B cell (primary cell): ENCODE data around the gene GOSR2. TPM values are rescaled to one million over a fixed set of nuclear protein-coding genes. Genes with fewer than 3 reads are reported as not detected.

Experiments
- ATAC-seq: fragments of 200-7000 bp; cut with Tn5 transposase; one replicate; pipeline ENCODE4 v1.10.0; 2021; ENCODE audit warnings: low read depth, mild to moderate bottlenecking, moderate number of reproducible peaks, moderate library complexity
- CTCF ChIA-PET: fragments of 350-600 bp; sonication (Branson Sonifier 250); formaldehyde crosslinking; loops from one replicate; lab custom pipeline; 2021; ENCODE audit warnings: antibody characterized with exemption, inconsistent platforms; lab: Charles Lee
- POLR2A ChIA-PET: fragments of 350-600 bp; sonication (Branson Sonifier 250); formaldehyde crosslinking; loops from one replicate; lab custom pipeline; 2021; ENCODE audit warnings: antibody characterized with exemption; lab: Charles Lee
- DNase-seq: peaks from one replicate; pipeline ENCODE4 v3.0.0; 2013
- H2AFZ ChIP-seq: 2 replicates; pipeline ENCODE4 v1.6.1; 2012; ENCODE audit warnings: mild to moderate bottlenecking, low read depth, low read length; ENCODE audit not compliant: insufficient read depth, poor library complexity, severe bottlenecking
- H3K27ac ChIP-seq, 2 donors: 1 replicate in 1 of 2; 2 replicates in 1 of 2; pipeline ENCODE4 v1.5.1; 2012 to 2013; ENCODE audit warnings: low read length in 2 of 2, mild to moderate bottlenecking in 2 of 2, moderate library complexity in 1 of 2
- H3K27me3 ChIP-seq, 4 experiments: fragments of 200-600 bp in 1 of 4; sonication (generic) in 1 of 4; replicated peaks in 1 of 4; 1 replicate in 2 of 4; 2 replicates in 2 of 4; pipeline versions ENCODE4 v1.6.1 to v1.7.0; 2013 to 2016; ENCODE audit warnings: low read length in 3 of 4, mild to moderate bottlenecking in 2 of 4, mixed read lengths in 1 of 4, moderate library complexity in 1 of 4; ENCODE audit not compliant: insufficient read depth in 4 of 4, control insufficient read depth in 3 of 4; ENCODE audit errors: control extremely low read depth in 1 of 4
- H3K36me3 ChIP-seq, 2 experiments: replicated peaks in 1 of 2; 1 replicate in 1 of 2; 2 replicates in 1 of 2; pipeline versions ENCODE4 v1.6.1 to v1.7.1; 2013; ENCODE audit warnings: low read length in 1 of 2; ENCODE audit not compliant: insufficient read depth in 2 of 2, control insufficient read depth in 1 of 2; ENCODE audit errors: control extremely low read depth in 1 of 2, extremely low read depth in 1 of 2
- H3K4me1 ChIP-seq, 2 donors: fragments of 200-600 bp in 1 of 2; sonication (generic) in 1 of 2; 1 replicate in 1 of 2; 2 replicates in 1 of 2; pipeline versions ENCODE4 v1.5.1 to v1.6.1; 2013 to 2017; ENCODE audit warnings: low read length in 2 of 2; ENCODE audit not compliant: control insufficient read depth in 2 of 2, insufficient read depth in 2 of 2
- H3K4me2 ChIP-seq: replicated peaks from 2 replicates; pipeline ENCODE3; 2012; ENCODE audit warnings: mild to moderate bottlenecking, low read depth, low read length; ENCODE audit not compliant: poor library complexity, severe bottlenecking
- H3K4me3 ChIP-seq, 5 experiments: fragments of 200-600 bp in 1 of 5; sonication (generic) in 1 of 5; 1 replicate in 3 of 5; 2 replicates in 2 of 5; pipeline versions ENCODE4 v1.5.1 to v1.7.0; 2011 to 2016; ENCODE audit warnings: low read length in 4 of 5, mild to moderate bottlenecking in 4 of 5, low read depth in 2 of 5, control low read depth in 1 of 5, moderate library complexity in 1 of 5; ENCODE audit not compliant: insufficient read depth in 1 of 5; ENCODE audit errors: control extremely low read depth in 1 of 5, extremely low read depth in 1 of 5
- H3K79me2 ChIP-seq: fragments of 200-600 bp; sonication (generic); one replicate; pipeline ENCODE4 v1.6.0; 2016; ENCODE audit warnings: low read length; ENCODE audit not compliant: control insufficient read depth, insufficient read depth
- H3K9ac ChIP-seq: fragments of 200-600 bp; sonication (generic); 2 replicates; pipeline ENCODE4 v1.6.1; 2017; ENCODE audit warnings: mild to moderate bottlenecking, low read length, moderate library complexity
- H3K9me3 ChIP-seq, 3 donors: one replicate each; pipeline versions ENCODE4 v1.6.1 to v1.7.1; 2013; ENCODE audit warnings: low read length in 2 of 3; ENCODE audit not compliant: control insufficient read depth in 2 of 3, insufficient read depth in 1 of 3; ENCODE audit errors: control extremely low read depth in 1 of 3
- H4K20me1 ChIP-seq: 2 replicates; pipeline ENCODE4 v1.6.0; 2012; ENCODE audit warnings: mild to moderate bottlenecking, low read length; ENCODE audit not compliant: insufficient read depth, control insufficient read depth, poor library complexity, severe bottlenecking
- H3K27ac Mint-ChIP-seq: one replicate; pipeline ENCODE4 v1.8.0; 2021; ENCODE audit warnings: mixed read lengths
- H3K27me3 Mint-ChIP-seq: one replicate; pipeline ENCODE4 v1.8.0; 2021; ENCODE audit warnings: mixed read lengths
- H3K4me1 Mint-ChIP-seq: one replicate; pipeline ENCODE4 v1.8.0; 2021; ENCODE audit warnings: mixed read lengths
- H3K4me3 Mint-ChIP-seq: one replicate; pipeline ENCODE4 v1.8.0; 2021; ENCODE audit warnings: mixed read lengths
- H3K9me3 Mint-ChIP-seq: one replicate; pipeline ENCODE4 v1.8.0; 2022; ENCODE audit warnings: mixed read lengths; ENCODE audit not compliant: insufficient read depth
- CTCF ChIP-seq: fragments of 200-600 bp; IDR thresholded peaks from one replicate; pipeline ENCODE4 v1.8.0; 2022; ENCODE audit warnings: antibody characterized with exemption, mild to moderate bottlenecking
- EZH2 ChIP-seq: IDR thresholded peaks from 2 replicates; pipeline ENCODE4 v1.6.1; 2012; ENCODE audit warnings: borderline replicate concordance, low read depth, mild to moderate bottlenecking, moderate library complexity, low read length; ENCODE audit not compliant: insufficient read depth, poor library complexity, severe bottlenecking
- WGBS: methylation state at CpG from one replicate; pipeline ENCODE4 v1.1.5; 2013; ENCODE audit warnings: missing lambda C conversion rate; ENCODE audit not compliant: insufficient coverage; 5-methylcytosine and 5-hydroxymethylcytosine counted together
- intact Hi-C: fragments of 100-400 bp; cut with micrococcal nuclease; formaldehyde crosslinking; loops from one replicate; pipeline ENCODE4 v1.10.0; 2022
- polyA plus RNA-seq: library from polyadenylated mRNA; depleted of rRNA; stranded (reverse); fragments of >200 nt; gene quantifications from 2 replicates; pipeline ENCODE4 v1.2.3, GENCODE V29; 2012
- total RNA-seq, 2 donors: library from RNA; stranded (reverse); fragments of 120-200 nt in 1 of 2; gene quantifications; 1 replicate in 1 of 2; 2 replicates in 1 of 2; pipeline versions ENCODE4 v1.2.3 to v1.2.4, GENCODE V29; 2013 to 2022

The GOSR2 gene
- total and polyA plus RNA-seq, 2 donors (not counting 1 experiment from before 2014, with no cell fraction given) = 33.2 to 91.0 TPM

GRCh38 chr17:46935658-46936266 lies 12.8 kb downstream of the GOSR2 start:
- Histone ChIP-seq H3K27me3 (no peaks in the 10 kb centered on the region), H4K20me1 (no peaks in the 10 kb centered on the region), H3K4me1 (no peaks in the 10 kb centered on the region), H3K4me3 (no peak overlapping the region), H3K27ac (no peak overlapping the region), H3K9ac (no peak overlapping the region), H3K36me3 (peaks cover 0 to 96% of the 10 kb centered on the region in 2 experiments), H3K79me2 (peaks cover 20% of the 10 kb centered on the region), H3K9me3 (no peaks in the 10 kb centered on the region), H3K4me2 (no peak overlapping the region), H2AFZ (no peak overlapping the region)
- H3K4me1 Mint-ChIP-seq = no peaks in the 10 kb centered on the region
- ChIA-PET POLR2A (no interaction called here), CTCF (no interaction called here)
- no peaks in the 10 kb centered on the region for H3K9me3 Mint-ChIP-seq
- intact Hi-C loops = no loop called here
- 97% methylated on average over 7 of the region's 7 CpGs for WGBS
- no peak for TF ChIP-seq EZH2
- TF ChIP-seq CTCF = no peak
- H3K27ac Mint-ChIP-seq = no peak overlapping the region
- ATAC-seq = no peak
- no peaks in the 10 kb centered on the region for H3K27me3 Mint-ChIP-seq
- no peak for DNase-seq
- no peak overlapping the region for H3K4me3 Mint-ChIP-seq

GRCh38 chr17:46940692-46941404 lies 17.9 kb downstream of the GOSR2 start:
- H3K27ac ChIP-seq = no peak overlapping the region
- no peak overlapping the region for H3K4me3 Mint-ChIP-seq

More at GRCh38 chr17:46940692-46941404, 17.9 kb downstream of the GOSR2 start:
- H3K9me3 ChIP-seq = peaks cover 0 to 8% (median 0%) of the 10 kb centered on the region in 3 donors
- H3K9ac ChIP-seq = no peak overlapping the region
- ATAC-seq (peak; percentile 85), DNase-seq (peak; percentile 76)
- no peaks in the 10 kb centered on the region for H4K20me1 ChIP-seq
- Mint-ChIP-seq H3K27ac (no peak overlapping the region), H3K4me1 (peaks cover 17% of the 10 kb centered on the region), H3K9me3 (no peaks in the 10 kb centered on the region), H3K27me3 (no peaks in the 10 kb centered on the region)
- peaks cover 0 to 46% of the 10 kb centered on the region in 2 experiments for H3K36me3 ChIP-seq
- ChIA-PET POLR2A (no interaction called here), CTCF (interaction anchor here (0.6 to 3.6 kb wide), 19 partner anchors 8 to 914 kb away, joined by 3 to 41 read pairs (median 4); no protein-coding TSS in a partner anchor)
- H2AFZ ChIP-seq = no peak overlapping the region
- no peaks in the 10 kb centered on the region for H3K27me3 ChIP-seq
- no CpG with 5 or more reads among the region's 7 CpGs for WGBS
- H3K79me2 ChIP-seq = no peaks in the 10 kb centered on the region
- TF ChIP-seq CTCF (peak; percentile 82), EZH2 (no peak)
- H3K4me2 ChIP-seq = no peak overlapping the region
- H3K4me3 ChIP-seq = no peak overlapping the region
- H3K4me1 ChIP-seq = peaks cover 5 to 19% of the 10 kb centered on the region in 2 donors
- intact Hi-C loops = loop anchor here (5.0 kb wide), 1 partner anchor 99 kb away; no protein-coding TSS in a partner anchor
